Neural cell (in vitro differentiated cells): Measurements from ENCODE around the gene PIWIL1. TPM values are rescaled to one million over a fixed set of nuclear protein-coding genes. Genes with fewer than 3 reads are reported as not detected.

ENCODE experiments used
- H2AFZ ChIP-seq: fragments of 200-600, 300-800 bp; sonication (generic), shearing (Covaris generic); 2 replicates; pipeline ENCODE4 v1.6.0; 2014; ENCODE audit warnings: low read depth, mild to moderate bottlenecking, antibody characterized with exemption, low read length, moderate library complexity
- H3F3A ChIP-seq: fragments of 200-600 bp; shearing (Covaris generic); 2 replicates; pipeline ENCODE4 v1.6.1; 2016; ENCODE audit warnings: mild to moderate bottlenecking, moderate library complexity, mixed read lengths, antibody characterized with exemption, low read length; ENCODE audit not compliant: insufficient read depth, poor library complexity, severe bottlenecking
- H3K27ac ChIP-seq: fragments of 200-600, 300-800 bp; sonication (generic), shearing (Covaris generic); 2 replicates; pipeline ENCODE4 v1.5.1; 2014; ENCODE audit warnings: mild to moderate bottlenecking, low read length, moderate library complexity
- H3K27me3 ChIP-seq: fragments of 300-800, 200-600 bp; sonication (generic), shearing (Covaris generic); 2 replicates; pipeline ENCODE4 v1.6.0; 2014; ENCODE audit warnings: mild to moderate bottlenecking, low read depth, low read length, moderate library complexity; ENCODE audit not compliant: insufficient read depth
- H3K36me3 ChIP-seq: fragments of 300-800, 200-600 bp; sonication (generic), shearing (Covaris generic); 2 replicates; pipeline ENCODE4 v1.5.1; 2014; ENCODE audit warnings: mild to moderate bottlenecking, antibody characterized with exemption, low read length, moderate library complexity; ENCODE audit not compliant: insufficient read depth
- H3K4me2 ChIP-seq: fragments of 300-800, 200-600 bp; sonication (generic), shearing (Covaris generic); 2 replicates; pipeline ENCODE4 v1.6.0; 2014; ENCODE audit warnings: mild to moderate bottlenecking, low read length
- H3K4me3 ChIP-seq: fragments of 300-800, 200-600 bp; sonication (generic), shearing (Covaris generic); 2 replicates; pipeline ENCODE4 v1.5.1; 2014; ENCODE audit warnings: mild to moderate bottlenecking, low read length, moderate library complexity
- H3K79me2 ChIP-seq: fragments of 200-600 bp; shearing (Covaris generic); replicated peaks from 2 replicates; pipeline ENCODE4 v1.6.0; 2014; ENCODE audit warnings: mild to moderate bottlenecking, low read length, moderate library complexity; ENCODE audit not compliant: insufficient read depth
- H3K9ac ChIP-seq: fragments of 300-800, 200-600 bp; sonication (generic), shearing (Covaris generic); 2 replicates; pipeline ENCODE4 v1.6.1; 2016; ENCODE audit warnings: mild to moderate bottlenecking, low read length, mixed read lengths
- H3K9me2 ChIP-seq: fragments of 200-600 bp; shearing (Covaris generic); 2 replicates; pipeline ENCODE4 v1.6.1; 2016; ENCODE audit warnings: mild to moderate bottlenecking, low read length, mixed read lengths; ENCODE audit not compliant: insufficient read depth
- H3K9me3 ChIP-seq: fragments of 200-600, 300-800 bp; sonication (generic), shearing (Covaris generic); 2 replicates; pipeline ENCODE4 v1.6.1; 2016; ENCODE audit warnings: mild to moderate bottlenecking, mixed run types, low read length, moderate library complexity, mixed read lengths
- H4K20me1 ChIP-seq: fragments of 200-600 bp; shearing (Covaris generic); 2 replicates; pipeline ENCODE4 v1.6.1; 2016; ENCODE audit warnings: mild to moderate bottlenecking, mixed run types; ENCODE audit not compliant: insufficient read depth
- EP300 ChIP-seq: fragments of 450-650 bp; conservative IDR thresholded peaks from 2 replicates; pipeline ENCODE4 v1.6.1; 2014; ENCODE audit warnings: antibody characterized with exemption, mild to moderate bottlenecking, moderate library complexity; ENCODE audit not compliant: poor library complexity, severe bottlenecking
- EZH2 ChIP-seq: fragments of 200-600, 300-800 bp; shearing (Covaris generic), sonication (generic); IDR thresholded peaks from 2 replicates; pipeline ENCODE4 v1.6.1; 2014; ENCODE audit warnings: antibody characterized with exemption, low read length, borderline replicate concordance, mild to moderate bottlenecking; ENCODE audit not compliant: insufficient read depth, poor library complexity, severe bottlenecking
- MXI1 ChIP-seq: fragments of 450-650 bp; conservative IDR thresholded peaks from 2 replicates; pipeline ENCODE4 v1.6.1; 2014; ENCODE audit warnings: antibody characterized with exemption, mild to moderate bottlenecking; ENCODE audit not compliant: poor library complexity, severe bottlenecking
- POLR2AphosphoS5 ChIP-seq: IDR thresholded peaks from 2 replicates; pipeline ENCODE4 v1.6.1; 2012
- RAD21 ChIP-seq: fragments of 450-650 bp; conservative IDR thresholded peaks from 2 replicates; pipeline ENCODE4 v1.6.1; 2014; ENCODE audit warnings: antibody characterized with exemption, mild to moderate bottlenecking, moderate library complexity
- REST ChIP-seq: IDR thresholded peaks from 2 replicates; pipeline ENCODE4 v1.6.1; 2012; ENCODE audit warnings: borderline replicate concordance
- SMC3 ChIP-seq: fragments of 450-650 bp; conservative IDR thresholded peaks from 2 replicates; pipeline ENCODE4 v1.6.1; 2014; ENCODE audit warnings: antibody characterized with exemption, mild to moderate bottlenecking, moderate library complexity; ENCODE audit not compliant: poor library complexity
- TAF1 ChIP-seq: IDR thresholded peaks from 2 replicates; pipeline ENCODE4 v1.6.1; 2012; ENCODE audit warnings: low read depth
- polyA plus RNA-seq: library from polyadenylated mRNA; depleted of rRNA; stranded (reverse); fragments of >200 nt; gene quantifications from 2 replicates; pipeline ENCODE4 v1.2.3, GENCODE V29; 2014
- TF ChIP-seq, protein P1 (sequence below): fragments of 450-650 bp; IDR thresholded peaks from 2 replicates; pipeline ENCODE4 v1.5.1; 2014; ENCODE audit warnings: antibody characterized with exemption, mild to moderate bottlenecking, moderate library complexity; ENCODE audit not compliant: poor library complexity, severe bottlenecking

Gene PIWIL1
- polyA plus RNA-seq, 1 donor from 2014 or later = not detected

DNA sequence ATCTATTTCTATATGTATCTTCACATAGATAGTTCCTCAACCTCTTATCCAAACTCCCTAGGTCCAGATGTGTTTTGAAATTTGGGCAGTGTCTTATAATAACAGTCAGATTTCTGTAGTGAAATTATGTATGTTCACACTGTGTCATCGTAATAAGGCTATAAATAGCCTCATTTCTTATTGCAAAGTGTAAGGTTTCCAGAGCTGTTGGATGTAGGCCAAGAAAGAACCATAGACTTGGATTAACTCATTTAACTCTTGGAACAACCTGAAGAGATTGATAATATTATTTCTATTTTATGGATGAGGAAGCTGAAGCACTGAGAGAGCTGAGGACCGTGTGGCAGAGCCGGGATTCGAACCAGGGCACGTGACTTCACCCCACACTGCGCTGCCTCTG, 49.0 kb upstream of the PIWIL1 start:
- H4K20me1 ChIP-seq = no peaks in the 10 kb centered on the region
- no peak overlapping the region for H3K9ac ChIP-seq
- no peak overlapping the region for H2AFZ ChIP-seq
- no peaks in the 10 kb centered on the region for H3K36me3 ChIP-seq
- no peaks in the 10 kb centered on the region for H3K27me3 ChIP-seq
- TF ChIP-seq EZH2 (no peak), RAD21 (no peak), SMC3 (no peak)
- TF ChIP-seq, protein P1, sequence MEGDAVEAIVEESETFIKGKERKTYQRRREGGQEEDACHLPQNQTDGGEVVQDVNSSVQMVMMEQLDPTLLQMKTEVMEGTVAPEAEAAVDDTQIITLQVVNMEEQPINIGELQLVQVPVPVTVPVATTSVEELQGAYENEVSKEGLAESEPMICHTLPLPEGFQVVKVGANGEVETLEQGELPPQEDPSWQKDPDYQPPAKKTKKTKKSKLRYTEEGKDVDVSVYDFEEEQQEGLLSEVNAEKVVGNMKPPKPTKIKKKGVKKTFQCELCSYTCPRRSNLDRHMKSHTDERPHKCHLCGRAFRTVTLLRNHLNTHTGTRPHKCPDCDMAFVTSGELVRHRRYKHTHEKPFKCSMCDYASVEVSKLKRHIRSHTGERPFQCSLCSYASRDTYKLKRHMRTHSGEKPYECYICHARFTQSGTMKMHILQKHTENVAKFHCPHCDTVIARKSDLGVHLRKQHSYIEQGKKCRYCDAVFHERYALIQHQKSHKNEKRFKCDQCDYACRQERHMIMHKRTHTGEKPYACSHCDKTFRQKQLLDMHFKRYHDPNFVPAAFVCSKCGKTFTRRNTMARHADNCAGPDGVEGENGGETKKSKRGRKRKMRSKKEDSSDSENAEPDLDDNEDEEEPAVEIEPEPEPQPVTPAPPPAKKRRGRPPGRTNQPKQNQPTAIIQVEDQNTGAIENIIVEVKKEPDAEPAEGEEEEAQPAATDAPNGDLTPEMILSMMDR = no peak
- no peaks in the 10 kb centered on the region for H3F3A ChIP-seq
- no peaks in the 10 kb centered on the region for H3K79me2 ChIP-seq
- H3K4me3 ChIP-seq = no peak overlapping the region
- no peak overlapping the region for H3K4me2 ChIP-seq
- H3K9me3 ChIP-seq = peaks cover 3% of the 10 kb centered on the region
- H3K9me2 ChIP-seq = no peaks in the 10 kb centered on the region
- no peak overlapping the region for H3K27ac ChIP-seq

DNA sequence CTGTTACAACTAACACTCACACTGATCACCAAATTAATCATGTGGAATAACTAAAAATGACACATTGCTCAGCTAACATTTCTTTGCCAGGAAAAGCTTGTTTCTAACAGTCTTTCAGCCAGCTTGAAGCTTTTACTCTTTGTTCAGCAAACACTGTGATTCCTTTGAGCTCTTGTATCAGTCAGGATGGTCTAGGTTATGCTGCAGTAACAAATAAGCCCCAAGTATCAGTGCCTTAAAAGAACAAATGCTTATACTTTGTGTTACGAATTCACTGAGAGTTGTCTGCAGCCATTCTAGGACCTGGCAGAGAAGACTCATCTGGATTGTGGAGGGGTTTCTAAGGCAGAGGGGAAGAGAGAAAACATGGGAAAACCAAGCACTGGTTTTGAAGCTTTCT, 47.6 kb upstream of the PIWIL1 start:
- no peaks in the 10 kb centered on the region for H3K79me2 ChIP-seq
- no peaks in the 10 kb centered on the region for H3F3A ChIP-seq
- TF ChIP-seq MXI1 = no peak
- no peak for TF ChIP-seq TAF1
- TF ChIP-seq, protein P1 = no peak
- no peak for TF ChIP-seq EZH2
- TF ChIP-seq REST = no peak
- no peak for TF ChIP-seq POLR2AphosphoS5
- no peak for TF ChIP-seq SMC3
- no peak for TF ChIP-seq RAD21
- TF ChIP-seq EP300 = no peak

More for the DNA sequence above, 47.6 kb upstream of the PIWIL1 start:
- Histone ChIP-seq H3K9me2 (no peaks in the 10 kb centered on the region), H3K4me2 (no peak overlapping the region), H3K36me3 (no peaks in the 10 kb centered on the region), H3K27ac (no peak overlapping the region), H4K20me1 (no peaks in the 10 kb centered on the region), H3K9me3 (peaks cover 3% of the 10 kb centered on the region), H3K27me3 (no peaks in the 10 kb centered on the region), H3K4me3 (no peak overlapping the region), H2AFZ (no peak overlapping the region), H3K9ac (no peak overlapping the region)
